GM19239 (cell line): Measurements from ENCODE around the gene DNAJB6.

Experiments used
- DNase-seq: peaks from one replicate; pipeline ENCODE4 v3.0.0; 2011; ENCODE audit warnings: low spot score; ENCODE audit not compliant: insufficient read length
- FAIRE-seq: peaks from 2 replicates; lab custom pipeline; 2011; peaks lifted over from hg19 to GRCh38; lab: Jason Lieb, UNC

Gene DNAJB6

DNA sequence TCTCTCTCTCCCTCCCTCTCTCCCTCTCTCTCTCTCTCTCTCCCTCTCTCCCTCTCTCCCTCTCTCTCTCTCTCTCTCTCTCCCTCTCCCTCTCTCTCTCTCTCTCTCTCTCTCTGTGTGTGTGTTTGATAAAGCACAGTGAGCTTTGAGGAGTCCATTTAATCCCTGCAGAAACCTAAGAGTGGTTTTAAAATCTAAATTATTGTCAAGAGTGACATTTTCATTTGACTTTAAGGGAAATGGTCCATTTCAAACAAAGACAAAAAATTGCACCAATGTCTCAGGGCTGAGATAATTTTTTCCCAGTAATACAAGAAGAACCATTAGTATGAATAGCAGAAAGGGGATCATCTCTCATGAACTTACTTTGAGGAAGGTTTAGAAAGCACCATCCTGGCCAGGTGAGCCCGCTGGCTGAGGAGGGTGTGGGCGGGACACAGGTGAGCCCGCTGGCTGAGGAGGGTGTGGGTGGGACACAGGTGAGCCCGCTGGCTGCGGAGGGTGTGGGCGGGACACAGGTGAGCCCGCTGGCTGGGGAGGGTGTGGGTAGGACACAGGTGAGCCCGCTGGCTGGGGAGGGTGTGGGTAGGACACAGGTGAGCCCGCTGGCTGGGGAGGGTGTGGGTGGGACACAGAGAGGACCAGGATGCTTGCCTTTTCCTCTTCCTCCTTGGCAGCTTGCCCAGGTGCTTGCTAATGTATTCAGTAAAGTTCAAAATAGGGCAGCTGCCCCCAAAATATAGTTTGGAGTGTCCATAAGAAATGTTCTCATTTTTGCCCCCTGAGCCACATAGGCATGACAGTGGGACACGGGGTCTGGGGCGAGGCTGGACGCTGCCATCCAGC lies 125.0 kb downstream of the DNAJB6 start:
- DNase-seq = no peak
- no peak for FAIRE-seq

DNA sequence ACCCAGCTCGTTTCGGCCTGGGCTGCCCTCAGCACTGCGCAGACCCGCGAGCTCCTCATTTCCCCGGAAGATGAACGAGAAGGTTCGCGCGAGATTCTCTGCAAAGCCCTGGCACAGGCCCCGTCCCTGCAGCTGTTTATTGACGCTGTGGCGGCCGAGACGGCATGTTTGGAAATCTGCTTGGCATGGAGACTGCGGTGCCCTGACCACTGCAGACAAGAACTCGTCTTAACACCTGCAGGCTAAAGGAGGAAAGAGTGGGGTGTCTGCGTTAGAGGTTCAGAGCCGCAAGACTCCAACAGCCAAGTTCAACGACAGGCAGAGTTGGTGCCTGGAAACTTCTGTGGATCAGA lies 125.6 kb downstream of the DNAJB6 start:
- DNase-seq (no peak), FAIRE-seq (no peak)

DNA sequence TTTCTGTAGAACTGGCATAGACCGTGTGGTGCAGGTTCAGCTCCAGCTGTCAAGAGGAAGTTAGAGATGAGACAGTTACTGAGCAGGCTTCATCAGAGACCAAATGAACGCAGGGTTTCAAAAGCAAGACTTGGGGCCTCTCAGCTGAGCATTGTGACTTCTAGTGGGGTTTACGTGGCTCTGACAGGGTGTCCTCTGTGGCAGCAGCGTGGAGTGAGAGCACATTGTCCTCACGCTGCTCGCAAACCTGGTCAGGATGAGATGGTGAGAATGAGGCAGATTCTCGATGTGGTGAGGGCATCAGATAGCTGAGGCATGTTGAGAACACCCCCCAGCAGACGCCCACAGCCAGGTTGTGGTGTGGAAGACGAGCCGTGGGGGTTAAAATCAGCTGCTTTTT lies 126.0 kb downstream of the DNAJB6 start:
- no peak for DNase-seq
- FAIRE-seq = no peak

DNA sequence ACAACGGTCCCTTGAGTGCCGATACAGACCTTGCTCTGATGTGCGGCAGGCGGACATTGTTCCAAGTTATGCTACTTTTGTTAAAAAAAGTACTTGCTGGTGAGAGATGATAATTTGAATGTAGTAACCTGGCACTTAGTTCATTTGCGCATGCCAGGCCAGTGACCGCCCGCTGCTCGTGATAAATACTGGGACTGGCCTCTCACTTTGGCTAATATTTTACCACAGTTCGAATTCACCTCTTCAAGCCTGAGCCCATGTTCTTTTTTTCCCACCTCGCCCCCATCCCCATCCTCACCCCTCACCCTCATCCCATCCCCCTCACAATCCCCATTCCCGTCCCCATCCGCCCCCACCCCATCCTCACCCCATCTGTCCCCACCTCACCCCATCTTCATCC lies 126.4 kb downstream of the DNAJB6 start:
- no peak for FAIRE-seq
- no peak for DNase-seq

DNA sequence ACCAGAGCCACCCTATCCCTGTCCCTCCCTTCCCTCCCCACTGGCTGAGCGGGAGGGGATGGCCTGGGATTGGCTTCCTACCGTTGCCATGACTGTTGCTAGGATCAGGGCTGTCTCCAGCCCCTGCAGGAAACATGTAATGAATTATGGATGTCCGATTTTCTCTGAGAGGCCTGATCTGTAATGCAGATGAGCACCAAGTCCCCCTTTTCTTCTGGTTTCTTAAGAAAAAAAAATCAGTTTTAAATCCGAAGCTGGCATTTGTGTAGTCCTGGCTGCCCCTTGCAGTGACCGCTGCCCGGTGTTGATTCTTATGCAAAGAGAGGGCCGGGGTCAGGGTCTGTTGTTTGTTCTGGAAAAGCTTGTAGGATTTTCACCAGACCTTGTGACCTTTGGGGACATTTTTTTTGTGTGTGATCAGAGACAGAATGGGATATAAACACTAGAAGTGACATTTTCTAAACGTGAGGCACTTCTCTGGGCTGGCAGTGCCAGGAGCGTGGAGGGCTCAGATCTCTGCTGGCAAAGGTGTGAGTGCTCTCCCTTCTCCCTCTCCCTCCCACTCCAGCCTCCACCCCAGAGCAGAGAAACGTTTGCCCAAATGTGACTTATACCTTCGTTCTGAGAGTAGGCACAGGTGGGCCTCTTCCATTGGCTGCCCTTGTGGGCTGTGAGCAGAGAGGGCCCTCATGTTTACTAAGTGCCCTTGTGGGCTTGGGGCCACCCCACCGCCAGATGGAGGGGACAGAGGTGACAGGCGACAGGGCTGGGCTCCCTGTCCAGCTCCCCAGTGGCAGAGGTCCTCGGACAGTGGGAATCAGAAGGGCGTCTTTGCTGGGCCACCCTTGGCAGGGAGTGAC lies 127.5 kb downstream of the DNAJB6 start:
- FAIRE-seq (no peak), DNase-seq (no peak)

DNA sequence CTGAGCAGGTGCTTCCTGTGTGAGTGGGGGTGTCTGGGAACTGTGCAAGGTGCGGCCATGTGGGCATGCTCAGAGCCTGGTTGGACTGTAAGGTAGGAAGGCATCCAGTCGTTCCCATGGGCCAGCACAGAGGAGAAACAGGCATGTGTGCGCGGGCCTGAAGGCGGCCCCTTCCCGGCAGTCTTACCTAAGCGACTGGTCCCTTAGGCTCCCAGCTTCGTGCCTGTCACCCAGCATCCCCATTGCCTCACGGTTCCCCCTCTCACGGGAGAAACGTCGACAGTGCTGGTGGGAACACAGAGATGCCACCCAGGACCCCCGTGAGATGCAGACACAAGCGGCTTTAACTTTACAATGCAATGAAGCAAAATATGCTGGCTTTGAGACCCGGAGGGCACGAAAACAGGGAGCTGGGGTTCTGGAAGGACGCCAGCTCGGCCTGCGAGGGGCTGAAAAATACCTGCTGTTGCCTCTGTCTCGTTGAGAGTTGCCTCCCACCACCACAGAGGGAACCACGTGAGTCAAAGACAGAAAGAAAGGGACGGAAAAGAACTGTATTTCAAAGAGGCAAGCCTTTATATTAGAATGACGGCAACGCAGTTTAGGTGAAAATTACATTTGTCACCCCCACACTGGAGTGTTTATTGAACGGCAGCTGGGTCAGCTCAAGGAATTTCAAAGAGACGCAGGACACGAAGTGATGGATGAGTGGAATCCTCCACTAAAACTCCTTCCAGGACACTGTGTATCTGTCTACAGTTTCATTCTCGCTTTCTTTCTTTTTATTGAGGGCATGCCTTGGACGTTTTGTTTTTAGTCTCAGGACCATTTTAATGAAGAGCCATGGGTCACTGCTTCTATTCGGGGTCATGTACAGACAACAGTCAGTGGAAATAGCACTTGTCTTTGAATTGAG lies 128.4 kb downstream of the DNAJB6 start:
- FAIRE-seq = no peak
- DNase-seq = no peak

DNA sequence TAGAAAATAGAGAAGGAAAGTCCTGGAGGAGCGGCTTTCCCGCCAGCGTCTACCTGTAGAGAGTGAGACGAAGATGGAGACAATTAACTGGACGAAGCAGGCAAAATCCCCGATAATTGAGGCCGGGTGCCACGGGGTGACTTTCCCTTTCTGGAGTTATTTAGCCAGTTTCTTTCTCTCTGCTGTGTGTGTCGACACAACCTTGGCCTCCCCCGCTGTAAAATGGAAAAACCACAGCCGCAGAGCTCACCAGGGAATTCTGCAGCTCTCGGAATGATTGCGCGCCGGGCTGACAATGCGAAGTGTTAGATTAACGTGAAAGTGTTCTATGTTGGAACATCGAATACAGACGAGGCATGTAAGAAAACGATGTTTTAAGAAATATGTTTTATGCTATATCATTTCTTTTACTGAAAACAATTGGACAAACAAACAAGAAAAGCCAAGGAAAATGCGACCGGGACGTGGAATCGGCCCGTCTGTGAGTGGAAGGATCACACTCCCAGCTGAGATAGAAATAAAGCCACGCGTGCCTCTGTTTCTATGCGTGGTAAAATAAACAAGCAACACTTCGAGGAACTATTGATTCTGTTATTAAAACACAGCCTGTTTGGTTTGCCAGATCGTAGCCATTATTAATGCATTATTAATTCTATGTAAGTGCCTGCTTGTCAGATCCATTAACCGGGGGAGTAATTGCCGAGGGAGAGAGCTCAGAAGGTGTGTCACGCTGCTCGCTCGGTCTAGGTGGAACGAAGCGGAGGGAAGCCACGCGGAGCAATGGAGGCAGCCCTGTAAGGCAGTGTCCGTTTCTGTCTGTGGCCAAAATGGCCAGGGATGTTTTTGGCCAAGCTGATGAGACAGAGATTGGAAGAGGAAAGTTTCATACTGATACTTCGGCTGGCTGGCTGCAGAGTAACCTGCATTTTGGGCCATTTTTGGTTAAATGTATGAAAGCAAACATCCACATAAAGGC lies 129.4 kb downstream of the DNAJB6 start:
- DNase-seq = no peak
- no peak for FAIRE-seq

DNA sequence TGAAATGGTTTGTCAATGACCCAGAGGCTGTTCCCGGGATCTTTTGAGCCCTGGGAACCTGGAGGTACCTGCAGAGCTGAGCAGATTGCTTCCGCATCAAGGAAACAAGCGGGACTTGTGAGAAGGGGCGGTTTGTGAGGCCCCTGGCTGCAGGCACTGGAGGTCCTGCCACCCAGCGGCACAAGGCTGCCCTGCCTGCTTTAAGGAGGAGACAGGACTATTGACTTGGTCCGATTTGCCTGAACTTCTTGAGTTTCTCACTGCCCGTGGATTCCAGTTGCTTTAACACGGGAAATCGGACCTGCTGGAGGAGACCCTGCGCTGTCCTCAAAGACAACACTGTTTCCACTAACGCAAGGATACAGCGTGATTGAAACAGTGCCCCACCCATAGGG lies 130.1 kb downstream of the DNAJB6 start:
- DNase-seq (no peak), FAIRE-seq (no peak)
